HG02852 (cell line): Measurements from ENCODE around the gene STAT1.

Source experiments
- ATAC-seq: cut with Tn5 transposase; IDR thresholded peaks from one replicate; pipeline ENCODE4 v1.9.1; 2021; ENCODE audit warnings: mild to moderate bottlenecking, moderate library complexity; ENCODE audit not compliant: unreplicated experiment

The STAT1 gene

GRCh38 chr2:190986221-190986953 is 27.6 kb downstream of the STAT1 start:
- ATAC-seq, result no peak

DNA sequence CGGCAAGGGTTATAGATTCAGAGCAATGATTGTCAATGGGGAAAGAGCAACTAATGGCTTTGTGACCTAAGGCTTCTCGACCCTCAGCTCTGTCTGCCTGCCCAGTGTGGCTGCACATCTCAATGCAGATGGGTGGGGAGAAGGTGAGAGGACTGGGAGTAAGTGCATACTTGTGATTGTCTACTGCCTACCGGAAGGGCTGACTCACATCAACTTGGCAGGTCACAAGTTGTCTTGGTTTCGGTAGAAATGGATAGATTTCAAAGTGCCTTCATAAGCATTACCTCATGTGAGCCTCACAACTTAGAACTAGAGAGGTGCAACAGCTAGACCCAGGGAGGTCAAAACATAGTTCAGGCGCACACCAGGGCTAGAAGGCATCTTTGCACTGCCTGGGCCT is 29.4 kb downstream of the STAT1 start:
- ATAC-seq, result no peak

DNA sequence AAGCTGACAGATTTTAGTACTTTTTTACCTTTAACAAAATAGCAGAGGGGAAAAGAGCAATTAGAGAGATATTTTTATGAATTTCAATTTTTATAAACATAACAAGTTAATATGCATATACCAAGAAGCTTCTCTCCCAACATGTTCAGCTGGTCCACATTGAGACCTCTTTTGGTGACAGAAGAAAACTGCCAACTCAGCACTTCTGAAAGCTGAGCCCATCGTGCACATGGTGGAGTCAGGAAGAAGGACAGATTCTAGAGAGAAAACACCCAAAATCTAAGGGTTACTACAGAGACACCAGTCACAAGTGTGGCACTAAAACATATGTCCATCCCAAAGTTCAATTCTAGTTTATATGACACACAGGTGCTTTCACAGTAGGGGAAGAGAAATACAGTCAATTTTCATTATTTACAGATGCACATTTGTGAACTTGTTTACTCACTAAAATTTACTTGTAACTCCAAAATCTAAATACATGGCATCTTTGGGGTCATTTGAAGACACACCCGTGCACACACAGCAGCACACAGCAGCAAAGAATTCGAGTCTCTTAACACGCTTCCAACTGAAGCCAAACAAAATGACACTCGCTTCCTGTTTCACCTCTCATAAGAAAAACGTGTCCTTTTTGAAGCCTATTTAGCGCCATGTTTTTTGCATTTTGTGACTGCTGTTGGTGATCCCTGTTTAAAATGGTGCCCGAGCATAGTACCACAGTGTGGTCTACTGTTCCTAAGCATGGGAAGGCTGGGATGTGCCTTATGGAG is 31.5 kb downstream of the STAT1 start:
- ATAC-seq, result no peak

GRCh38 chr2:190981733-190982132 is 32.2 kb downstream of the STAT1 start:
- no peak for ATAC-seq

DNA sequence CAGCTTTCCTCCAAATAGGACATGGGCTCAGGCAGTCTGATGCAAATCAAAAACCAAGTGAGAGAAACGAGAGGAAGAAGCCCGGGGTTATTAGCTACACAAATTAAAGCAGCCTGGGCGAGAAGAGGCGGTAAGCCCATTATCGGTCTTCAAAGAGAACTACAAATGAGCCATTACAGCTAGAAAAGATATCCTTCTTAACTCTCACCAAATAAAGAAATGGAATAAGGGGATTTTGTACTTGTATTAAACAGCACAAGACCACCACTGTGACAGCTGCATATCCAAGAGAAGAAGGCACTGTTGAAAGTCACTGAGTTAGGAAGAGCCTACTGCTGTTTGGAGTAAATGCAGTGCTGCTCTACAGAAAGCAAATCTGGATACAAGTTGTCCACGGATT is 32.6 kb downstream of the STAT1 start:
- no peak for ATAC-seq

DNA sequence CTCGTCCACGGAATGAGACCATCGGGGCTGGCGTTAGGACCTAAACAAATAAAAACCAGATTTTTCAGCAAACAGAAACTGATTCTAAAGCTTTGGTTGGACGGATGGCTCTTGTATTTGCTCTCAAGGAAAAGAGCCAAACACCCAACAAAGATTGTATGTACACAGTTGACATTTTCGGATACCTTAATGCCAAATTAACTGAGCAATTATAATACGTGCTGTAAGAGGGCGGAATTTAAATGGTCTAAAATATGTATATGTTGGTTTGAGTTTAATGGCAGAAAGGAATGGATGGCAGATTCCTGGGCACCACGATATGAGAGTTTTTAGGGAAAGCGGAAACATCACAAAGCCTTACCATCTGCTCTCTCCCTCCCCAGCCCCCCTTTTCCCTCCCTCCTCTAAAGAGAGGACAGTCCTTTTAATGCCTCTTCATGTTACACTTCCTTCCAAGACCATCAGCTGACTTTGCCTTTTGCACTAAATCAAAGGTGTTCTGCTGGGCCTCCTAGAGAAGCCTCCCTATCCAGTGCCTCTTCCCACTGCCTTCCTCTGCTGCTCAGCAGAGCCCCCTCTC is 33.3 kb downstream of the STAT1 start:
- ATAC-seq, result no peak

GRCh38 chr2:190979906-190980629 is 33.9 kb downstream of the STAT1 start:
- no peak for ATAC-seq

- no peak for ATAC-seq
Measured at GRCh38 chr2:190978389-190979053, 35.5 kb downstream of the STAT1 start.

- no peak for ATAC-seq
Measured at GRCh38 chr2:190977505-190977904, 36.5 kb downstream of the STAT1 start.

DNA sequence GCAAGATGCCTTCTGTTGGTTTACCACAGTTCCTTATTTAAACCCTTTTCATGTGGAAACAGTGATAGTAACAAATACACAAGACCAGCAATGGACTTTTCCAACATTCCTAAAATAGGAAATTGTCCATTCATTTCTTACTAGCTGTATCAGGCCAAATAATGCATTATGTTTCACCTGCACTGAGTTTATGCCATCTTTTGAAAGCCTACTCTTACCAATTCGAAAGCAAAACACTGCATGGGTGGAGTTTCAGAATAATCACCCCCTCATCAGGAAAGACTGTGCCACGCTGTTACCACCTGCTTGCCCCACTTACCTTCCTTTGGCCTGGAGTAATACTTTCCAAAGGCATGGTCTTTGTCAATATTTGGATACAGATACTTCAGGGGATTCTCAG is 37.5 kb downstream of the STAT1 start:
- no peak for ATAC-seq

- no peak for ATAC-seq
Measured at GRCh38 chr2:190974629-190975361, 39.2 kb downstream of the STAT1 start.

- ATAC-seq, result no peak
Measured at GRCh38 chr2:190973726-190974628, 40.0 kb downstream of the STAT1 start.

GRCh38 chr2:190973262-190973661 is 40.7 kb downstream of the STAT1 start:
- ATAC-seq, result no peak

- no peak for ATAC-seq
Measured at GRCh38 chr2:190972846-190973245, 41.1 kb downstream of the STAT1 start.

GRCh38 chr2:190972213-190972612 is 41.8 kb downstream of the STAT1 start:
- ATAC-seq, result no peak

DNA sequence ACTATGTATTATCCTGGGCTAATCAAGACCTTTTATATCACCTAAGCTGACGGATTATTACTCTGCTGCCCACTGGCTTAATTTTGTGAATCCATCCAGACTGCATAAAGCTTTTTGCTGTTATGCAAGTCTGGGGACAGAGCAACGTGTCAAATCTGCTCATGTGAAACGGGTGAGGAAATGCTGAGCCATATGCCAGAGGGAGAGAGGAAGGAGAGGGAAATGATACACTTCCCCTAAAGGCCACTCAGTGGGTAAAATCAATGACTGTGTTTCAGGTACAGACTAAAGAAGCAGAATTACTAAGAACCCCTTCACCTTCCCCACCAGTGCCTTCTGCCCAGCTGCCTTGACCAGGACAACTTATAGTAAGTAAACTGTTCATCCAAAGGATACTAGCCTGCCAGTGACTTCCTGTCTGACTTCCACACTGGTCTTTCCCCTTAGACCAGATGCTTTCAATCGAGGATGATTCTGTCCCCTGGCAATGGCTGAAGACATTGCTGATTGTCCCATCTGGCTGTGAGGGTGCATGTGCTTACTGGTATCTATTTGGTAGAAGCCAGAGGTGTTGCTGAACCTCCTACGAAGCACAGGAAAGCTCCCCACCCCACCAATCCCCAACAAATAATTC is 43.0 kb downstream of the STAT1 start:
- no peak for ATAC-seq

- no peak for ATAC-seq
Measured at GRCh38 chr2:190970160-190970559, 43.8 kb downstream of the STAT1 start.

DNA sequence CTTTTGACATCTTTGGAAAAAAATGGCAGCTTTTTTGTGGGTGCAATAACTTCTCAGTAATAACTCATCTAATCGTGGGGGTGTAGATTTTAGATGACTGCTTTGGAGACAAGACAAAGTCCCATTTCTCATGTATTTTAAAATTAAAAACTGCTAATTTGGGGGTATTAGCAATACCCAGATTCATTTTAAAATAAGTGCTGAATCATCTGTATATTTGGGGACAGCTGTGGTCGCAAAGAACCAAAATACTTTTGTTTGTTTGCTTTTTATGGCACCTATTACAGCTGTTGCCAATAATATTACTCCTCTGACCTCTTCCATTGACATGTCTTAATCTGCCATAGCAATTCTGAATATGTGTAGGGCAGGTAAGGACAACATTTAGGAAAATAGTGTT is 45.4 kb downstream of the STAT1 start:
- no peak for ATAC-seq
